ENCODE results near the gene ZNF888. TPM values are rescaled to one million over a fixed set of nuclear protein-coding genes. Genes with fewer than 3 reads are reported as not detected.
"Not testable (repeated sequence)": the region's sequence is repeated elsewhere in the genome, so short reads cannot be mapped to it uniquely, and the experiment has no call there.

Gene ZNF888
- total RNA-seq, 1 donor = 4.7 TPM

- Histone ChIP-seq H3K36me3 (ENCODE audit: insufficient read depth, low read length) (peaks cover 18% of the 10 kb centered on the region), H3K4me3 (ENCODE audit: insufficient read depth, low read length) (peak overlapping the region; percentile 61), H3K27me3 (ENCODE audit: insufficient read depth, low read length) (no peaks in the 10 kb centered on the region), H4K20me1 (ENCODE audit: insufficient read depth, low read length) (no peaks in the 10 kb centered on the region), H2AFZ (ENCODE audit: low read length) (no peak overlapping the region), H3K79me2 (ENCODE audit: insufficient read depth, low read length) (no peaks in the 10 kb centered on the region), H3K27ac (ENCODE audit: low read depth, low read length) (no peak overlapping the region), H3K4me1 (ENCODE audit: insufficient read depth, low read length) (peaks cover 10% of the 10 kb centered on the region), H3K9me3 (ENCODE audit: low read depth, low read length) (peaks cover 14% of the 10 kb centered on the region), H3K4me2 (ENCODE audit: insufficient read depth, low read length) (peak overlapping the region; percentile 67)
- DNase-seq (ENCODE audit: insufficient read length, low spot score, missing footprints) = peak; percentile 72
- no peak for TF ChIP-seq CTCF (IDR thresholded peaks at IDR 0.05; ENCODE audit: extremely low read depth, low read depth, low read length)
Observed at GRCh38 chr19:52946322-52947310, 23.4 kb upstream of the ZNF888 start.

DNA sequence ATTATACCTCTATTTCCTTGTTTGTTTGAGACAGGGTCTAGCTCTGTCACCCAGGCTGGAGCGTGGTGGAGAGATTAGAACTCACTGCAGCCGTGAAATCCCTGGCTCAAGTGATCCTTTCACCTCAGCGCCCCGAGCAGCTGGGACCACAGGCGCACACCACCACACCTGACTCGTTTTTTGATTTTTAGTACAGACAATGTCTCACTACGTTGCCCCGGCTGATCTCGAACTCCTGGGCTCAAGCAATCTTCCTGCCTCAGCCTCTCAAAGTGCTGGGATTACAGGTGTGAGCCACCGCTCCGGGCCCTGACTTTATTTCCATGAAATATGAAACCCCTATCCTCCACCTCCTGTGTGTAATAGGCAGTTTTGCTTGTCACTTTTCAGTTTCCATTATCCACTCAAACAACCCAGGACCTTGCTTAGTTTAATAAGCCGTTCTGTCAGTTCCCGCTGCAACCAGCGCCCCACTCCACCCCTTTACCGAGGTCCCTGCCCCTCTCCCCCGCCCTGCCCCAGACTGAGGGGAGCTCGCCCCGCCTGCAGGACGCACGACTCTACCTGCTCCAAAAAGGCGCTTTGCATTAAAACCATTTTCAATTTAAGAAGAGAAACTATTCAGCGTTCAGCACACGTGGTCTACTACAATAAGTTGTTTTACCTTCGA is 22.6 kb upstream of the ZNF888 start:
- no peak overlapping the region for H2AFZ ChIP-seq (ENCODE audit: low read length)
- no peak overlapping the region for H3K27ac ChIP-seq (ENCODE audit: low read depth, low read length)
- H3K4me2 ChIP-seq (ENCODE audit: insufficient read depth, low read length) = peak overlapping the region; percentile 67
- H3K4me1 ChIP-seq (ENCODE audit: insufficient read depth, low read length) = peaks cover 10% of the 10 kb centered on the region
- H3K4me3 ChIP-seq (ENCODE audit: insufficient read depth, low read length) = peak overlapping the region; percentile 61
- H3K9me3 ChIP-seq (ENCODE audit: low read depth, low read length) = peaks cover 14% of the 10 kb centered on the region
- no peaks in the 10 kb centered on the region for H3K79me2 ChIP-seq (ENCODE audit: insufficient read depth, low read length)
- H3K36me3 ChIP-seq (ENCODE audit: insufficient read depth, low read length) = peaks cover 10% of the 10 kb centered on the region
- H4K20me1 ChIP-seq (ENCODE audit: insufficient read depth, low read length) = no peaks in the 10 kb centered on the region
- DNase-seq (ENCODE audit: insufficient read length, low spot score, missing footprints) = no peak
- no peak for TF ChIP-seq CTCF (IDR thresholded peaks at IDR 0.05; ENCODE audit: extremely low read depth, low read depth, low read length)
- H3K27me3 ChIP-seq (ENCODE audit: insufficient read depth, low read length) = no peaks in the 10 kb centered on the region

- not testable (repeated sequence) for H3K9me3 ChIP-seq (ENCODE audit: low read depth, low read length); H3K79me2 ChIP-seq (ENCODE audit: insufficient read depth, low read length); DNase-seq (ENCODE audit: insufficient read length, low spot score, missing footprints); H3K4me3 ChIP-seq (ENCODE audit: insufficient read depth, low read length); H3K4me2 ChIP-seq (ENCODE audit: insufficient read depth, low read length); H3K27me3 ChIP-seq (ENCODE audit: insufficient read depth, low read length); H4K20me1 ChIP-seq (ENCODE audit: insufficient read depth, low read length); H3K36me3 ChIP-seq (ENCODE audit: insufficient read depth, low read length); H2AFZ ChIP-seq (ENCODE audit: low read length); H3K27ac ChIP-seq (ENCODE audit: low read depth, low read length)
- peaks cover 10% of the 10 kb centered on the region for H3K4me1 ChIP-seq (ENCODE audit: insufficient read depth, low read length)
Observed at GRCh38 chr19:52944703-52945493, 21.7 kb upstream of the ZNF888 start.

GRCh38 chr19:52943884-52944643 is 20.8 kb upstream of the ZNF888 start:
- H2AFZ ChIP-seq (ENCODE audit: low read length) = no peak overlapping the region
- H3K79me2 ChIP-seq (ENCODE audit: insufficient read depth, low read length) = no peaks in the 10 kb centered on the region
- no peaks in the 10 kb centered on the region for H3K36me3 ChIP-seq (ENCODE audit: insufficient read depth, low read length)
- no peaks in the 10 kb centered on the region for H4K20me1 ChIP-seq (ENCODE audit: insufficient read depth, low read length)
- peaks cover 10% of the 10 kb centered on the region for H3K4me1 ChIP-seq (ENCODE audit: insufficient read depth, low read length)
- no peak overlapping the region for H3K4me3 ChIP-seq (ENCODE audit: insufficient read depth, low read length)
- peaks cover 3% of the 10 kb centered on the region for H3K9me3 ChIP-seq (ENCODE audit: low read depth, low read length)
- no peak for TF ChIP-seq CTCF (IDR thresholded peaks at IDR 0.05; ENCODE audit: extremely low read depth, low read depth, low read length)
- H3K4me2 ChIP-seq (ENCODE audit: insufficient read depth, low read length) = no peak overlapping the region
- DNase-seq (ENCODE audit: insufficient read length, low spot score, missing footprints) = no peak
- no peak overlapping the region for H3K27ac ChIP-seq (ENCODE audit: low read depth, low read length)
- no peaks in the 10 kb centered on the region for H3K27me3 ChIP-seq (ENCODE audit: insufficient read depth, low read length)

All from osteoblast (primary cell).